HL-60 (cell line): ENCODE measurements around the gene OR4F6.
"Not testable (repeated sequence)": the region's sequence is repeated elsewhere in the genome, so short reads cannot be mapped to it uniquely, and the experiment has no call there.

Experiments
- CTCF ChIP-seq: IDR thresholded peaks from one replicate; pipeline ENCODE4 v1.5.1; 2011; ENCODE audit warnings: low read length, control low read depth, inconsistent platforms; ENCODE audit not compliant: insufficient read depth
- GABPA ChIP-seq: IDR thresholded peaks from 2 replicates; pipeline ENCODE4 v1.6.1; 2012; ENCODE audit warnings: low read depth
- REST ChIP-seq: IDR thresholded peaks from 2 replicates; pipeline ENCODE4 v1.6.1; 2012; ENCODE audit warnings: low read depth; ENCODE audit not compliant: insufficient replicate concordance

- TF ChIP-seq CTCF, GABPA, REST: not testable (repeated sequence)
Measured at GRCh38 chr15:101767083-101767640, 36.1 kb upstream of the OR4F6 start.
